Mesenchymal stem cell (in vitro differentiated cells and primary cell): Measurements from ENCODE around the gene BUD13.

Experiments used
- DNase-seq: peaks from one replicate; pipeline ENCODE4 v3.0.0-alpha.2; 2013
- H2AFZ ChIP-seq: one replicate; pipeline ENCODE4 v1.6.1; 2013; ENCODE audit warnings: low read depth, mild to moderate bottlenecking, control low read depth, inconsistent platforms, low read length, moderate library complexity
- H2AK5ac ChIP-seq: 2 replicates; pipeline ENCODE4 v1.6.1; 2013; ENCODE audit warnings: low read length, moderate library complexity, mild to moderate bottlenecking, inconsistent platforms; ENCODE audit not compliant: severe bottlenecking
- H2BK120ac ChIP-seq: one replicate; pipeline ENCODE4 v1.6.1; 2013; ENCODE audit warnings: low read depth, mild to moderate bottlenecking, inconsistent platforms, low read length, moderate library complexity
- H2BK12ac ChIP-seq, 2 experiments: one replicate each; pipeline ENCODE4 v1.6.1; 2013; ENCODE audit warnings: inconsistent platforms in 2 of 2, low read length in 2 of 2, mild to moderate bottlenecking in 2 of 2, moderate library complexity in 2 of 2, control low read depth in 1 of 2
- H2BK15ac ChIP-seq: one replicate; pipeline ENCODE4 v1.6.1; 2013; ENCODE audit warnings: mild to moderate bottlenecking, low read depth, inconsistent platforms; ENCODE audit not compliant: poor library complexity, severe bottlenecking
- H2BK5ac ChIP-seq: 2 replicates; pipeline ENCODE4 v1.6.1; 2013; ENCODE audit warnings: low read depth, mild to moderate bottlenecking, low read length, control low read depth, inconsistent platforms; ENCODE audit not compliant: poor library complexity, severe bottlenecking
- H3K14ac ChIP-seq, 2 experiments: one replicate each; pipeline ENCODE4 v1.6.1; 2013; ENCODE audit warnings: inconsistent platforms in 2 of 2, low read length in 2 of 2, control low read depth in 1 of 2, mild to moderate bottlenecking in 1 of 2, moderate library complexity in 1 of 2
- H3K18ac ChIP-seq, 2 experiments: one replicate each; pipeline ENCODE4 v1.6.1; 2013; ENCODE audit warnings: inconsistent platforms in 2 of 2, low read length in 2 of 2, control low read depth in 1 of 2, low read depth in 1 of 2, mild to moderate bottlenecking in 1 of 2
- H3K23ac ChIP-seq, 2 experiments: one replicate each; pipeline ENCODE4 v1.6.1; 2013; ENCODE audit warnings: inconsistent platforms in 2 of 2, low read length in 2 of 2, mild to moderate bottlenecking in 2 of 2, moderate library complexity in 2 of 2, control low read depth in 1 of 2
- H3K27ac ChIP-seq: 2 replicates; pipeline ENCODE4 v1.5.1; 2013; ENCODE audit warnings: mild to moderate bottlenecking, moderate library complexity, low read length, control low read depth, inconsistent platforms; ENCODE audit not compliant: poor library complexity, severe bottlenecking
- H3K27me3 ChIP-seq, 2 experiments: 2 replicates each; pipeline versions ENCODE4 v1.6.1 to v1.7.0; 2013; ENCODE audit warnings: low read length in 2 of 2, mild to moderate bottlenecking in 2 of 2, moderate library complexity in 2 of 2, control low read depth in 1 of 2, inconsistent platforms in 1 of 2; ENCODE audit not compliant: control insufficient read depth in 1 of 2, insufficient read depth in 1 of 2
- H3K36me3 ChIP-seq, 2 experiments: 2 replicates each; pipeline versions ENCODE4 v1.6.1 to v1.7.0; 2013; ENCODE audit warnings: low read length in 2 of 2, control low read depth in 1 of 2, inconsistent platforms in 1 of 2, low read depth in 1 of 2, mild to moderate bottlenecking in 1 of 2; ENCODE audit not compliant: insufficient read depth in 2 of 2, control insufficient read depth in 1 of 2
- H3K4ac ChIP-seq, 2 experiments: one replicate each; pipeline ENCODE4 v1.6.1; 2013; ENCODE audit warnings: inconsistent platforms in 2 of 2, low read length in 2 of 2, mild to moderate bottlenecking in 2 of 2, moderate library complexity in 2 of 2, control low read depth in 1 of 2, low read depth in 1 of 2
- H3K4me1 ChIP-seq: 2 replicates; pipeline ENCODE4 v1.6.1; 2013; ENCODE audit warnings: low read depth, low read length, control low read depth; ENCODE audit not compliant: control insufficient read depth, insufficient read depth
- H3K4me2 ChIP-seq: 2 replicates; pipeline ENCODE4 v1.6.1; 2013; ENCODE audit warnings: low read length, mild to moderate bottlenecking, inconsistent platforms; ENCODE audit not compliant: poor library complexity, severe bottlenecking
- H3K4me3 ChIP-seq, 2 experiments: 2 replicates each; pipeline versions ENCODE4 v1.5.1 to v1.7.0; 2013; ENCODE audit warnings: low read length in 2 of 2, mild to moderate bottlenecking in 2 of 2, control low read depth in 1 of 2, low read depth in 1 of 2; ENCODE audit not compliant: insufficient read depth in 1 of 2
- H3K79me1 ChIP-seq: replicated peaks from 2 replicates; pipeline ENCODE4 v1.6.1; 2013; ENCODE audit warnings: mild to moderate bottlenecking, control low read depth, low read length, inconsistent platforms; ENCODE audit not compliant: poor library complexity, severe bottlenecking
- H3K9ac ChIP-seq: 2 replicates; pipeline ENCODE4 v1.7.0; 2013; ENCODE audit warnings: mild to moderate bottlenecking, low read length, moderate library complexity
- H3K9me3 ChIP-seq: 2 replicates; pipeline ENCODE4 v1.7.0; 2013; ENCODE audit warnings: mild to moderate bottlenecking, low read length; ENCODE audit not compliant: control insufficient read depth
- H4K8ac ChIP-seq: one replicate; pipeline ENCODE4 v1.6.1; 2013; ENCODE audit warnings: inconsistent platforms, mild to moderate bottlenecking, low read length, moderate library complexity
- H4K91ac ChIP-seq: one replicate; pipeline ENCODE4 v1.6.1; 2013; ENCODE audit warnings: mild to moderate bottlenecking, low read length, inconsistent platforms
- WGBS: methylation state at CpG from one replicate; pipeline ENCODE4 v1.1.7; 2013; ENCODE audit warnings: mixed read lengths; 5-methylcytosine and 5-hydroxymethylcytosine counted together

Gene BUD13

GRCh38 chr11:116782728-116783127, 9.9 kb upstream of the BUD13 start:
- Histone ChIP-seq H3K4me3 (no peak overlapping the region), H3K4me1 (peaks cover 2% of the 10 kb centered on the region), H3K4me2 (no peak overlapping the region), H2BK12ac (no peak overlapping the region), H3K23ac (no peak overlapping the region), H2AK5ac (no peak overlapping the region), H3K79me1 (peaks cover 34% of the 10 kb centered on the region), H2BK5ac (no peak overlapping the region), H3K9me3 (no peaks in the 10 kb centered on the region), H3K27me3 (no peaks in the 10 kb centered on the region), H3K4ac (no peak overlapping the region), H3K27ac (no peak overlapping the region), H3K14ac (no peak overlapping the region), H3K18ac (no peak overlapping the region), H2AFZ (no peak overlapping the region), H3K36me3 (peaks cover 49 to 86% of the 10 kb centered on the region in 2 experiments), H4K91ac (no peak overlapping the region), H2BK15ac (no peak overlapping the region), H4K8ac (no peak overlapping the region), H3K9ac (peak overlapping the region; percentile 13), H2BK120ac (no peak overlapping the region)
- 81% methylated on average over 4 of the region's 4 CpGs for WGBS
- peak; percentile 41 for DNase-seq

GRCh38 chr11:116778556-116778955, 5.8 kb upstream of the BUD13 start:
- H3K23ac ChIP-seq: no peak overlapping the region
- H3K4me1 ChIP-seq: no peaks in the 10 kb centered on the region
- H3K79me1 ChIP-seq: peaks cover 14% of the 10 kb centered on the region
- no peak overlapping the region for H4K8ac ChIP-seq
- H3K4ac ChIP-seq: no peak overlapping the region
- H3K36me3 ChIP-seq: peaks cover 38 to 73% of the 10 kb centered on the region in 2 experiments
- no peak for DNase-seq
- H2AFZ ChIP-seq: no peak overlapping the region
- H3K14ac ChIP-seq: no peak overlapping the region
- H3K27ac ChIP-seq: no peak overlapping the region
- no peak overlapping the region for H4K91ac ChIP-seq
- no peak overlapping the region for H3K4me3 ChIP-seq
- no peak overlapping the region for H3K18ac ChIP-seq
- 98% methylated on average over 4 of the region's 4 CpGs for WGBS
- no peaks in the 10 kb centered on the region for H3K9me3 ChIP-seq
- H2BK5ac ChIP-seq: no peak overlapping the region
- no peak overlapping the region for H3K9ac ChIP-seq
- H3K27me3 ChIP-seq: no peaks in the 10 kb centered on the region
- H3K4me2 ChIP-seq: no peak overlapping the region
- no peak overlapping the region for H2AK5ac ChIP-seq
- no peak overlapping the region for H2BK15ac ChIP-seq
- H2BK12ac ChIP-seq: no peak overlapping the region
- H2BK120ac ChIP-seq: no peak overlapping the region

GRCh38 chr11:116777056-116777455, 4.3 kb upstream of the BUD13 start:
- Histone ChIP-seq H4K91ac (no peak overlapping the region), H3K9me3 (no peaks in the 10 kb centered on the region), H3K27me3 (no peaks in the 10 kb centered on the region), H2BK15ac (no peak overlapping the region), H3K27ac (no peak overlapping the region), H3K4me2 (no peak overlapping the region), H2BK12ac (no peak overlapping the region), H3K36me3 (peaks cover 28 to 58% of the 10 kb centered on the region in 2 experiments), H3K9ac (no peak overlapping the region), H2AK5ac (no peak overlapping the region), H3K4me3 (no peak overlapping the region), H3K4me1 (peaks cover 2% of the 10 kb centered on the region), H3K23ac (no peak overlapping the region), H2BK5ac (no peak overlapping the region), H2AFZ (no peak overlapping the region), H3K79me1 (peaks cover 12% of the 10 kb centered on the region), H3K4ac (no peak overlapping the region), H2BK120ac (no peak overlapping the region), H3K18ac (no peak overlapping the region), H3K14ac (no peak overlapping the region), H4K8ac (no peak overlapping the region)
- 98% methylated on average over 7 of the region's 7 CpGs for WGBS
- no peak for DNase-seq

GRCh38 chr11:116776522-116776984, 3.8 kb upstream of the BUD13 start:
- H3K18ac ChIP-seq: no peak overlapping the region

More at GRCh38 chr11:116776522-116776984, 3.8 kb upstream of the BUD13 start:
- Histone ChIP-seq H3K23ac (no peak overlapping the region), H2BK15ac (no peak overlapping the region), H2AK5ac (no peak overlapping the region), H3K4ac (no peak overlapping the region), H4K8ac (no peak overlapping the region), H3K4me3 (no peak overlapping the region), H4K91ac (no peak overlapping the region), H2AFZ (no peak overlapping the region), H2BK5ac (no peak overlapping the region), H3K27me3 (no peaks in the 10 kb centered on the region), H3K36me3 (peaks cover 23 to 56% of the 10 kb centered on the region in 2 experiments), H3K9ac (no peak overlapping the region), H2BK120ac (no peak overlapping the region), H3K4me2 (no peak overlapping the region), H3K27ac (no peak overlapping the region), H2BK12ac (no peak overlapping the region), H3K4me1 (peaks cover 4% of the 10 kb centered on the region), H3K14ac (no peak overlapping the region), H3K79me1 (peaks cover 13% of the 10 kb centered on the region), H3K9me3 (no peaks in the 10 kb centered on the region)
- DNase-seq: no peak
